Immature natural killer cell (primary cell): Measurements from ENCODE around the gene MCTP1. TPM values are rescaled to one million over a fixed set of nuclear protein-coding genes. Genes with fewer than 3 reads are reported as not detected.

Source experiments
- DNase-seq, 3 donors: peaks; one replicate each; pipeline ENCODE4 v3.0.0; 2022; ENCODE audit warnings: mixed read lengths in 1 of 3
- H3K27ac Mint-ChIP-seq, 6 donors: one replicate each; pipeline ENCODE4 v1.8.0; 2020; ENCODE audit warnings: mixed read lengths in 6 of 6, mild to moderate bottlenecking in 5 of 6, inconsistent platforms in 4 of 6, moderate library complexity in 3 of 6
- H3K27me3 Mint-ChIP-seq, 3 donors: one replicate each; pipeline ENCODE4 v1.8.0; 2020 to 2021; ENCODE audit warnings: low read depth in 3 of 3, mild to moderate bottlenecking in 3 of 3, mixed read lengths in 3 of 3, moderate library complexity in 3 of 3, inconsistent platforms in 1 of 3
- H3K36me3 Mint-ChIP-seq, 3 donors: one replicate each; pipeline ENCODE4 v1.8.0; 2020; ENCODE audit warnings: mixed read lengths in 3 of 3, inconsistent platforms in 2 of 3, mild to moderate bottlenecking in 2 of 3
- H3K4me1 Mint-ChIP-seq, 2 donors: one replicate each; pipeline ENCODE4 v1.8.0; 2020; ENCODE audit warnings: inconsistent platforms in 2 of 2, mild to moderate bottlenecking in 2 of 2, mixed read lengths in 2 of 2, moderate library complexity in 1 of 2
- H3K4me3 Mint-ChIP-seq, 5 donors: one replicate each; pipeline ENCODE4 v1.8.0; 2020; ENCODE audit warnings: mild to moderate bottlenecking in 5 of 5, mixed read lengths in 5 of 5, inconsistent platforms in 3 of 5, moderate library complexity in 3 of 5
- H3K9me3 Mint-ChIP-seq, 6 donors: one replicate each; pipeline ENCODE4 v1.8.0; 2020; ENCODE audit warnings: mild to moderate bottlenecking in 6 of 6, mixed read lengths in 6 of 6, inconsistent platforms in 4 of 6, moderate library complexity in 3 of 6
- polyA plus RNA-seq, 3 donors: library from polyadenylated mRNA; unstranded; fragments of 300-500 nt; fragmentation: Illumina TruSeq; gene quantifications; one replicate each; pipeline ENCODE4 v1.2.3, GENCODE V29; 2021

Gene MCTP1
- polyA plus RNA-seq, 3 donors from 2014 or later: 1.4 to 2.1 (median 1.5) TPM

DNA sequence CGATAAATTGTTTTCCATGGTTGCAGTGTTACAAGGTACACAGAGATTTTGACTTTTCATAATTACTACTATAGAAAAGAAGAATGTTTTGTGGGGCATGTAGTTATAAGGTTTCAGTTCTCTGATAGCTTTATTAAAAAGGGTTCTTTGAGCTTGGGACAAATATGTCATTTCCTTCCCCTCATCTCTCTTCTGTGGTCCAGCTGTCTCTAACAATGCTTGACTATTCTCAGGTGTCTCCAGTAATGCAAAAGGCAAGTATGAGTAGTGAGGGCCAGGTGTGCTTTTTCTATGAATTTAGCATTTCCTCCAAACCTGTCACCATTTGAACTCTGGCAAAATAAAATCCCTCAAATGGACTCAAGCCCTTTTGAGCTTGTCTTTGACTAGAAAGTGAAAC lies 582.2 kb downstream of the MCTP1 start:
- Mint-ChIP-seq H3K9me3 (no peaks in the 10 kb centered on the region), H3K4me1 (peaks cover 5 to 34% of the 10 kb centered on the region in 2 donors), H3K27ac (peak overlapping the region in 4 of 6 donors; percentile 1 to 15 (median 4)), H3K4me3 (no peak overlapping the region), H3K36me3 (peaks cover 5 to 10% (median 7%) of the 10 kb centered on the region in 3 donors), H3K27me3 (no peaks in the 10 kb centered on the region)
- DNase-seq: no peak

DNA sequence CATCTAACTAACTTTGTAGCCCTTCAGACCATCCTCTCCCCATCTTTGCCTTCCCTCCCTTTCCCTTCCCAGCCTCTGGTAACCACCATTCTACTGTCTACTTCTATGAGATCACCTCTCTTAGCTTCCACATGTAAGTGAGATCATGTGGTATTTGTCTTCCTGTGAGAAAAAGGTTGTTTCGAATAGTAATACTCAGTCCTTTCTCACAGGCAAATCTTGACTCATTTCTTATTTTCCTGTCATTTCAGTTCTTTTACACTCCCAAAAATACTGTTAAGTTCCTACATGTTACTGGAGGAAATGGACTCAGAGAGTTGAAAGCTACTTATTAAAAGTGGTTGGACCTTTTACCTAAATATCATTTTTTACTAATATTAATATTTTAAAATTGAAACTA lies 584.3 kb downstream of the MCTP1 start:
- Mint-ChIP-seq H3K27me3 (no peaks in the 10 kb centered on the region), H3K9me3 (no peaks in the 10 kb centered on the region), H3K4me1 (peaks cover 5 to 34% of the 10 kb centered on the region in 2 donors), H3K4me3 (peak overlapping the region in 3 of 5 donors; percentile 38 to 57 (median 42)), H3K36me3 (peaks cover 0 to 7% (median 4%) of the 10 kb centered on the region in 3 donors), H3K27ac (peak overlapping the region in 5 of 6 donors; percentile 1 to 85 (median 79))
- peak in 2 of 3 donors; percentile 4 to 20 for DNase-seq

DNA sequence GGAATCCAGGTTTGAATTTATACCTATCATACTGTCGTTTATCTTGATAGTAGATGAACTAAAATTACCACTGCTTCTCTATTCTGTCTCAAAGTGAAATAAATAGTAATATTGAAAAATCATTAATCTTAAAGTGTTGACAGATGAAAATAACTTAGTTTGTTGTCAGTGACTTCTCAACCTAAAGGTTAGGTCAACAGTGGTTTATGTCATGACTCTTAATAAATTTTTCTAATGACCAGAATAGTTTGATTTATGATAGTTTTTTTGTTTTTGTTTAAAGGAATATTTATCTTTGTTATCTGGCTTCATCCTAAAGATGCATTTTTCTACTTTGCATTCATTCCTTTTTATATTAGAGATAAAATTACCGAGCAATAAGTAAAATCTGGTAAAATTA lies 585.3 kb downstream of the MCTP1 start:
- DNase-seq: no peak
- Mint-ChIP-seq H3K27me3 (no peaks in the 10 kb centered on the region), H3K4me3 (no peak overlapping the region), H3K36me3 (peaks cover 0 to 7% (median 1%) of the 10 kb centered on the region in 3 donors), H3K27ac (no peak overlapping the region), H3K4me1 (peaks cover 5 to 34% of the 10 kb centered on the region in 2 donors), H3K9me3 (no peaks in the 10 kb centered on the region)

DNA sequence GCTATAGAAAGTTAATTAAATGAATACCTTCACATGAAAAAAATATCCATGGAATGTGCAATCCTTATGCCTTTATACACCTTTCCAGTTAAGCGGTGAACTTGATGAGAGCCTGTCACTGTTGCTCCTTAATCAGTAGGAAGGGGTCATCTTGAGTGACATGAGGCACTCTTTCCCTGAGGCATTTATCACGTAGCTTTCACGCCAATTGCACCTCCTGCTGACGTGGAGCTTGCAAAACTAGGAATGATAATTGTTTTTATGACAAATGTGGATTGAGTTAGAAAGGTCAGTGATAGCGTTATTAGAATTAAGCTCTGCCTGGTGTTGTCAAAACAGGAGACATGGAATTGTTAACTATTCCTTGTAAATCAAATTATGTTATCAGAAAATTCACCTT lies 586.7 kb downstream of the MCTP1 start:
- Mint-ChIP-seq H3K4me1 (peaks cover 10 to 43% of the 10 kb centered on the region in 2 donors), H3K4me3 (no peak overlapping the region), H3K9me3 (no peaks in the 10 kb centered on the region), H3K27ac (peak overlapping the region in 1 of 6 donors; percentile 24), H3K27me3 (no peaks in the 10 kb centered on the region), H3K36me3 (peaks cover 0 to 4% (median 0%) of the 10 kb centered on the region in 3 donors)
- no peak for DNase-seq

DNA sequence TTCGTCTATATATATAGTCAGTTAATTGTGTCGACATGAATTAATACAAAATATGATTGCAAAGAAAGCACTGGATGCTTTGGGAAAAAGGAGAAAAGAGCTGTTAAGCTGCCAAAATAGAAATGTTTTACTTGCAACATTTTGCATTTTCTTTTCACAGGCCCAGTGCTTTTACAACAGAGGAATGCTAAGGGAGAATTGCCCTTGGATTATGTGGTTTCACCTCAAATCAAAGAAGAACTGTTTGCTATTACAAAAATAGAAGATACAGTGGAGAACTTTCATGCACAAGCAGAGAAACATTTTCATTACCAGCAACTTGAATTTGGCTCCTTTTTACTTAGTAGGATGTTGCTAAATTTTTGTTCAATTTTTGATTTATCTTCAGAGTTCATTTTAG lies 590.2 kb downstream of the MCTP1 start:
- Mint-ChIP-seq H3K27me3 (peaks cover 0 to 4% (median 0%) of the 10 kb centered on the region in 3 donors), H3K4me3 (no peak overlapping the region), H3K9me3 (no peaks in the 10 kb centered on the region), H3K36me3 (peaks cover 6 to 13% (median 6%) of the 10 kb centered on the region in 3 donors), H3K4me1 (peaks cover 7 to 22% of the 10 kb centered on the region in 2 donors), H3K27ac (no peak overlapping the region)
- no peak for DNase-seq

DNA sequence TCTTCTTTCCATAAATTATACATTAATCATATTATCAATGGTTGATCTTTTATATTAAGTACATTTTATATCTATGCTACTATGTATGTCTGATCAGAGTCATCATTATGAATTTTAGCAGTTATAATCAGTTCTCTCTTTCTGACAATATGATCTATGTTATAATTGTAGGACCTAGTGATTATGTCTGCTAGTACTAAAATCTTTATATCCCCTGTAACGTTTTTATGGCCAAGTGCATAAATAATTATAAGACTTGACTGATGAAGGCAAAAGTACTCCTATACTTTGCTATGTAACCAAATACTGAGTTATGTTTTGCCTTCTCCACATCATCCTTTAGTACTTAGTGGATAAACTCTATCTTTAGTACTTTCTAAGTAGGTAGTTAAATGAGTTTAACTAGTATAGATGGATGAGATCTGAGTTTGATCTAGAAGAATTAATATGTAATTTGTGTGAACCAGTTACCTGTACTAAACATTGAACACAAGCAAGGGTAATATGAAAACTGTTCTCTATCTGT lies 591.0 kb downstream of the MCTP1 start:
- H3K4me3 Mint-ChIP-seq: peak overlapping the region in 2 of 5 donors; percentile 54 to 62
- H3K36me3 Mint-ChIP-seq: peaks cover 9 to 18% (median 10%) of the 10 kb centered on the region in 3 donors
- peak overlapping the region in 4 of 6 donors; percentile 69 to 88 (median 78) for H3K27ac Mint-ChIP-seq
- H3K27me3 Mint-ChIP-seq: peaks cover 0 to 4% (median 0%) of the 10 kb centered on the region in 3 donors
- peaks cover 7 to 20% of the 10 kb centered on the region in 2 donors for H3K4me1 Mint-ChIP-seq
- H3K9me3 Mint-ChIP-seq: no peaks in the 10 kb centered on the region
- no peak for DNase-seq

DNA sequence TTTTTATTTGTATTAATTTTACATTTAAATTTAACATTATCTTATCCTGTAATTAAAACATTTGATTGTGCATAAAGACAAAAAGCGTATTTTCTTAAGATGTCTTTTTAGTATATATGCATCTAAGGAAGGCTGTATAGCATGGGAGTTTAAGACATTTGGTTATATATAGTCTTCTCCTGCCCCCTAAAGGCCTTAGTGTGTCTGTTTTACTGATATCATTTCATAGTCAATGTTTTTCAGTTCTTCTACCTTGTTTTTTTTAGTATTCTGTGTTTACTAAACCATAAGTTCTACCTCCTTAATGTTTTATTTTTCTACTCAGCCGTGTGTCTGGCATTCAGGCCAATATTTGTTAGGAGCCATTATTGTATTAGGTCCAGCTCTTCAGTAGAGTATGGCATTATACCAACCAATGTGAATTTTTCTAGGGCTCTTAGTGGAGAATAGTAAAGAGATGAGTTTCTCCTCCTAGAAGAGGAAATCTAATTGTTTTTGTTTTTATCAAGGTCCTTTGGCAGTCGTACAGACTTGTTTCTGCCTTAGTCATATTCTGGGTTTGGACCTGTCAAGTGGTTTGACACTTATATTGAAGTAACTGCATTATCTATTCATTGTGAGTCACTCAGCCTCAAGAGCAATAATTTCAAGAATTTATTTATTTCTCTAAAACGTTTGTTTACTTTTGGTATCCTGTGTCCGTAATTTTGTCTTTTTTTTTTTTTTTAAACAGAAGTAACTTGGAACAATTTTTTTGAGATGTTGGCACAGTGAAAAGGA lies 591.7 kb downstream of the MCTP1 start:
- H3K4me1 Mint-ChIP-seq: peaks cover 7 to 20% of the 10 kb centered on the region in 2 donors
- H3K9me3 Mint-ChIP-seq: no peaks in the 10 kb centered on the region
- H3K27me3 Mint-ChIP-seq: peaks cover 0 to 4% (median 0%) of the 10 kb centered on the region in 3 donors
- peak overlapping the region in 3 of 5 donors; percentile 45 to 62 (median 54) for H3K4me3 Mint-ChIP-seq
- DNase-seq: peak; percentile 19 to 42 (median 40)
- peak overlapping the region; percentile 43 to 88 (median 76) for H3K27ac Mint-ChIP-seq
- peaks cover 13 to 24% (median 15%) of the 10 kb centered on the region in 3 donors for H3K36me3 Mint-ChIP-seq

DNA sequence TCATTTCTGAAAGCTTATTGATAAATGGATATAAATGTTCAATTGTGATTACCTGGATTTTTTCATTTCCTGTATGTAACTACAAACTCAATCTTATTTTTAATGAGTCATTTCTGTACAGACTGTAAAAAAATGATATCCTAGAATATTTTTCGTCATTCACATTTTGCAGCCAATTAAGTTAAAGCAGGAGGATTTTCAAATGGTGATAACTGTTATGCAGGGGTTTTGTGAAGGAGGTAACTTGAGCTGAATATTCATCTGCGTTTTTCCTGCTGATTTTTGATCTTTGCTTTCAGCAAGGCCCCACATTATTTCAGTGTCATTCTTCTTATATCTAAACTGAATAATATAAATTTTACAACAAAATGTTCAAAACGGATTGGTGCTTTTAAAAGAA lies 592.3 kb downstream of the MCTP1 start:
- Mint-ChIP-seq H3K27ac (peak overlapping the region in 3 of 6 donors; percentile 18 to 57 (median 41)), H3K4me3 (no peak overlapping the region), H3K9me3 (no peaks in the 10 kb centered on the region), H3K27me3 (peaks cover 0 to 4% (median 0%) of the 10 kb centered on the region in 3 donors), H3K36me3 (peaks cover 11 to 24% (median 15%) of the 10 kb centered on the region in 3 donors), H3K4me1 (peaks cover 7 to 20% of the 10 kb centered on the region in 2 donors)
- DNase-seq: no peak

DNA sequence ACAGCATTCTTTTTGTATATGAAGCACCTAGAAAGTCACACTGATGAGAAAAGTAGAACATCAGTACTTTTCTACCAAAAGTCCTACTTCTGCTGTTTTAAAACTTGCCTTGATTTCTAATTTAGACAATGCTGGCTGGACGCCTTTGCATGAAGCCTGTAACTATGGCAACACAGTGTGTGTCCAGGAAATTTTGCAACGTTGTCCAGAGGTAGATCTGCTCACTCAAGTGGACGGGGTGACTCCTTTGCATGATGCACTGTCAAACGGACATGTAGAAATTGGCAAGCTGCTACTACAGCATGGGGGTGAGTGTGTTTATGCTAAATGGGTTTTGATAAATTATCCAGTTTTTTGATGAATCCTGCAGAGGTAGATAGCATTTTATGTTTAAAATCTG lies 592.9 kb downstream of the MCTP1 start:
- no peak for DNase-seq
- Mint-ChIP-seq H3K4me3 (no peak overlapping the region), H3K9me3 (no peaks in the 10 kb centered on the region), H3K27me3 (peaks cover 0 to 4% (median 0%) of the 10 kb centered on the region in 3 donors), H3K27ac (peak overlapping the region in 1 of 6 donors; percentile 41), H3K4me1 (peaks cover 7 to 20% of the 10 kb centered on the region in 2 donors), H3K36me3 (peaks cover 11 to 29% (median 15%) of the 10 kb centered on the region in 3 donors)

DNA sequence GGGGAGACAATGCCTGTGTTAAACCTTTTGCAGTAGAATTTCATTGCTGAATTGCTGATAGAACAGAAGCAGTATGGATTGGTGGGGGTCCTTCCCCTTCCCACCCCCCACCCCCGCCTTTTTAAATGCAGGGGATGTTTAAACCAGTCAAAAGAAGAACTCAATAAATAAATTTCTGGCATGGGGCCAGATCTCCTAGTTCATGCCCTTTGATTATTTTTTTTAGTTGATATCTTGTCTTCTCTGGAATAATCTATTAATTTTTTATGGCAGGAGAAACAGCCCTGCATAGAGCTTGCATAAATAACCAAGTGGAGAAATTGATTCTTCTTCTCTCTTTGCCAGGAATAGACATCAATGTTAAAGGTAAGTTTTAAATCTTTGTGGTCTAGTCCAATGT lies 593.6 kb downstream of the MCTP1 start:
- Mint-ChIP-seq H3K4me1 (peaks cover 7 to 20% of the 10 kb centered on the region in 2 donors), H3K27ac (no peak overlapping the region), H3K9me3 (no peaks in the 10 kb centered on the region), H3K27me3 (peaks cover 0 to 4% (median 0%) of the 10 kb centered on the region in 3 donors), H3K4me3 (no peak overlapping the region), H3K36me3 (peaks cover 11 to 29% (median 15%) of the 10 kb centered on the region in 3 donors)
- DNase-seq: no peak

DNA sequence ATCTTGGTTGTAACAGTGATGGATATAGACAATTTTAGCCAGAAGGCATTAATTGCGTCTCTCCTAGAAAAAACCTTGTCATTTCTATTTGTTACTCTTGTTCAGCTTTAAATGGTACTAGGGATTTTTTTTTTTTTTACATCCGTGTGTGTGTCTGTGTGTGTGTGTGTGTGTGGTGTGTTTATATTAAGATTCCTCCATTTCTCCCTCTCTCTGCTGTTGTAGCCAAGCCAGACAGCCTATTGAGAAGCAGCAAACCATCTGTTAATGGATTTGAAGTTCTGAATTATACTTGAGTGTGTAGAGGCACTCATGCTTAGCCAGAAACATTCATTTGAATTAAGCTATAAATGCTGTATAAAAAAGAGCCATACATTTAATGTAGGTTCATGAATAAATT lies 594.1 kb downstream of the MCTP1 start:
- H3K27ac Mint-ChIP-seq: no peak overlapping the region
- H3K4me3 Mint-ChIP-seq: no peak overlapping the region
- peaks cover 0 to 4% (median 0%) of the 10 kb centered on the region in 3 donors for H3K27me3 Mint-ChIP-seq
- peaks cover 7 to 20% of the 10 kb centered on the region in 2 donors for H3K4me1 Mint-ChIP-seq
- no peak for DNase-seq
- H3K9me3 Mint-ChIP-seq: no peaks in the 10 kb centered on the region
- H3K36me3 Mint-ChIP-seq: peaks cover 11 to 32% (median 18%) of the 10 kb centered on the region in 3 donors

DNA sequence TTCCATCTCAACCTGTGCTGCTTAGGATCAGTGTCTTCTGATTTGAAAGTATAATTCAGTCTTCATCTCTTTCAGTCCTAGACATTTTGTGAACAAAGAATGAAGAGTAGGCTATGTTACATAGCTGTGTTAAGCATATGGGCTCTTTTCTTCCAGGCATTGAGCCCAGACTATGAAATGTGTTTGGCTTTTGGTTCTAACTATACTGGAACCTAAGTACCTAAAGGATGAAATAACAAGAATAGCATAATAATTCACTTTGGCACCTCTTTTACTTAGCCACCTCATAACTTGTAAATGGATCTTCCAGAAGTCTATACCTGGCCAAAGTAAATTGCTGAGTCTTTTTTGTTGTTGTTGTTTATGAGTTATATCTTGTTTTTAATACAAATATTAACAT lies 595.0 kb downstream of the MCTP1 start:
- no peak overlapping the region for H3K27ac Mint-ChIP-seq
- no peak overlapping the region for H3K4me3 Mint-ChIP-seq
- H3K36me3 Mint-ChIP-seq: peaks cover 11 to 33% (median 19%) of the 10 kb centered on the region in 3 donors
- H3K9me3 Mint-ChIP-seq: no peaks in the 10 kb centered on the region
- H3K27me3 Mint-ChIP-seq: peaks cover 0 to 4% (median 0%) of the 10 kb centered on the region in 3 donors
- peaks cover 7 to 20% of the 10 kb centered on the region in 2 donors for H3K4me1 Mint-ChIP-seq
- no peak for DNase-seq

DNA sequence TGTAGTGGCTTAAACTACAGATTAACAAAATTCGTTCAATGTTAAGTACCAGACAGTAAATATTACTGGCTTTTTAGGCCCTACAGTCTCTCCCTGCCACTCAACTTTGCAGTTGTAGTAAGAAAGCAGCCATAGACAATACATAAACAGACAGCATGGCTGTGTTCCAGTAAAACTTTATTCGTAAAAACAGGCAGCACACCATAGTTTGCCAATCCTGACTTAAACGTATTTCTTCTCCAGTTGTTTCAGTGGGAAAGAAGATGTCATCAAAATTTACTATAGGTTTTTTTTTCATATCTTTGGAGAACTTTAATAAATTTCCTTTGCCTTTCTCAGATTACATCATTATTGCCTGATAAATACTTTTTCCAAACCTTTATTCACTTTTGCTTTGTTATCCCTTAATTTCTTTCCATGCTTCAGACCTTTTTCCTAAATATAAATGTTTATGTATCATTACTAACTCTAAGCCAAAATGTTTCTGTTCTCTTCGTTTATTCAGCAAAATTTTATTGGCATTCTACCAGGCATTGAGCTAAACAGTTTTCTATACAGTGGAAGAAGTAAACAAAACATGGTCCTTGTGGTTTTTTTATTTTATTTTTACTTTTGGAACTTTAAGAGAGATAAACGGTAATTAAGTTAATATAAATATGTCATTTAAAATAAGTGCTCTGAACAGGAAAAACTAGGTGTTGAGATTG lies 601.9 kb downstream of the MCTP1 start:
- no peak overlapping the region for H3K27ac Mint-ChIP-seq
- no peak for DNase-seq
- no peaks in the 10 kb centered on the region for H3K9me3 Mint-ChIP-seq
- H3K36me3 Mint-ChIP-seq: peaks cover 3 to 28% (median 24%) of the 10 kb centered on the region in 3 donors
- no peak overlapping the region for H3K4me3 Mint-ChIP-seq
- H3K27me3 Mint-ChIP-seq: no peaks in the 10 kb centered on the region
- H3K4me1 Mint-ChIP-seq: no peaks in the 10 kb centered on the region
